ENCODE results near the gene FBXW8.

- TF ChIP-seq CTCF (IDR thresholded peaks at IDR 0.05), result no peak
- no peak for TF ChIP-seq EZH2 (IDR thresholded peaks at IDR 0.05; ENCODE audit: borderline replicate concordance, insufficient read depth, low read depth, low read length, poor library complexity, severe bottlenecking)
Observed at GRCh38 chr12:116975779-116976393, 65.1 kb downstream of the FBXW8 start.
